Cerebellar cortex (tissue), 1 donor: ENCODE data around the gene BICDL2.

Source experiments
- DNase-seq: peaks from one replicate; pipeline ENCODE4 v3.0.0-alpha.2; 2015; ENCODE audit warnings: low spot score

BICDL2 gene

DNA sequence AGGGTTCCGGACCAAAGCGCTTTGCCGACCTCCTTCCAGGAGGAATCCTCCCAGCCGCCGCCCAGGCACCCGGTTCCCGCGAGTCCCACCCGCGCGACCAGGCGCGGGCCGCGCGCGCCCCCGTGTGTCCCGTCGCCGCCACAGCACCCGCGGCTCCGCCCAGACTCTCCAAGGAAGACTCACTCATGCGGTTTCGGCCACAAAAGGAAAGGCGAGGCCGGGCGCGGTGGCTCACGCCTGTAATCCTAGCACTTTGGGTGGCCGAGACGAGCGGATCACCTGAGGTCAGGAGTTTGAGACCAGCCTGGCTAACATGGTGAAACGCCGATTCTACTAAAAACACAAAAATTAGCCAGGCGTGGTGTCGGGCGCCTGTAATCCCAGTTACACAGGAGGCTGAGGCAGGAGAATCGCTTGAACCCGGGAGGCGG lies 53.0 kb downstream of the BICDL2 start:
- DNase-seq: peak; percentile 74

DNA sequence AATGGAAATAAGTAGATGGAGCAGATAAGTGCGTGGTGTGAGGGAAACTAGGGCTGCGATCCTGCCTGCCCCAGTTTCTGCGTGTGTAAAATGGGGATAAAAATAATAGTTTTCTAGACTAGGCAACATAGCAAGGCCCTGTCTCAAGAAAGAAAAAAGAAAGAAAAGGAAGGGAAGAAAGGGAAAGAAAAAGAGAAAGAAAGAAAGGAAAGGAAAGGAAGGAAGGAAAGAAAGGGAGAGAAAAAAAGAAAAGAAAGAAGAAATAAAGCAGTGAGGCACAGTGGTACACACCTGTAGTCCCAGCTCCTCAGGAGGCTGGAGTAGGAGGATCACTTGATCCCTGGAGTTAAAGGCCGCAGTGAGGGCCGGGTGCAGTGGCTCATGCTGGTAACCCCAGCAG lies 54.3 kb downstream of the BICDL2 start:
- no peak for DNase-seq

DNA sequence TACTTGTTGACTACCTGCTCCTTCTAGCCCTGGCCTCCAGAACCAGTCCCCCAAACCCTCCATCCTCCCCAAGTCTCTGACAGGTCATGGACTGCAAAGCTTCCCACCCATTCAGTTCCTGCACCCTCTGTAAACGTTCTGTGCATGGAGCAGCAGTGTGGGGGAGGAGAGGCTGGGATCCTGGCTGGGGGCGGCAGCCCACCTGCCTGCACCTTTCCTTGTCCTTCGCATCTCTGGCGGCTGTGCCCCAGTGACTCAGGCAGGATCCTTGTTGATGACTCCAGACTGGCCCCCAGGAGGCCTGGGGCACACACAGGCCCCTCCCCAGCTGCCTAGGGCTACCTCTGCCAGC lies 54.9 kb downstream of the BICDL2 start:
- no peak for DNase-seq

DNA sequence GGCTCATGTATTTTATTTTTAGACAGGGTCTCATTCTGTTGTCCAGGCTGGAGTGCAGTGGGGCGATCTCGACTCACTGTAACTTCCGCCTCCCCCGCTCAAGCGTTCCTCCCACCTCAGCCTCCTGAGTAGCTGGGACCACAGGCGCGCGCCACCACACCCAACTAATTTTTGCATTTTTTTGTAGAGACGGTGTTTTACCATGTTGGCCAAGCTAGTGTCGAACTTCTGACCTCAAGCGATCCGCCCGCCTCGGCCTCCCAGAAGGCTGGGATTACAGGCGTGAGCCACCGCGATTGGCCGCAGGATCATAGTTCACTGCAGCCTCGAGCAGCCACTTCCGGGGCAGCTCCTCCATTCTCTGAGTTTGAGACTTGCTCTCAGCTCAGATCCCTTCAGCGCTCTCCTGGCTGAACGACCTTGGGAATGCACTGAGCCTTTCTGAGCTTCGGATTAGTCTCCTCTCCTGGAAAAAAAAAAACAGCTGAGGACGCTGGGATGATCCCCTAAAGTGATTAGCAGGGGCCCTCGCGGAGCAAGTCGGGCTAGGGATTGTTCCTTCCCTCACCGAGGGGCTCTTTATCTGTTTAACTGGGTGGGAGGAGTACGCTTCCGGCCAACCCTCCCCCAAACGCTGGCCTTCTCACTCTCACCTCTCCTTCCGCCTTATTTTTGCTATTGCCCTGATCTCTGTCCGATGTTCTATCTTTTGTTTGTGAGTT lies 55.4 kb downstream of the BICDL2 start:
- DNase-seq: no peak

DNA sequence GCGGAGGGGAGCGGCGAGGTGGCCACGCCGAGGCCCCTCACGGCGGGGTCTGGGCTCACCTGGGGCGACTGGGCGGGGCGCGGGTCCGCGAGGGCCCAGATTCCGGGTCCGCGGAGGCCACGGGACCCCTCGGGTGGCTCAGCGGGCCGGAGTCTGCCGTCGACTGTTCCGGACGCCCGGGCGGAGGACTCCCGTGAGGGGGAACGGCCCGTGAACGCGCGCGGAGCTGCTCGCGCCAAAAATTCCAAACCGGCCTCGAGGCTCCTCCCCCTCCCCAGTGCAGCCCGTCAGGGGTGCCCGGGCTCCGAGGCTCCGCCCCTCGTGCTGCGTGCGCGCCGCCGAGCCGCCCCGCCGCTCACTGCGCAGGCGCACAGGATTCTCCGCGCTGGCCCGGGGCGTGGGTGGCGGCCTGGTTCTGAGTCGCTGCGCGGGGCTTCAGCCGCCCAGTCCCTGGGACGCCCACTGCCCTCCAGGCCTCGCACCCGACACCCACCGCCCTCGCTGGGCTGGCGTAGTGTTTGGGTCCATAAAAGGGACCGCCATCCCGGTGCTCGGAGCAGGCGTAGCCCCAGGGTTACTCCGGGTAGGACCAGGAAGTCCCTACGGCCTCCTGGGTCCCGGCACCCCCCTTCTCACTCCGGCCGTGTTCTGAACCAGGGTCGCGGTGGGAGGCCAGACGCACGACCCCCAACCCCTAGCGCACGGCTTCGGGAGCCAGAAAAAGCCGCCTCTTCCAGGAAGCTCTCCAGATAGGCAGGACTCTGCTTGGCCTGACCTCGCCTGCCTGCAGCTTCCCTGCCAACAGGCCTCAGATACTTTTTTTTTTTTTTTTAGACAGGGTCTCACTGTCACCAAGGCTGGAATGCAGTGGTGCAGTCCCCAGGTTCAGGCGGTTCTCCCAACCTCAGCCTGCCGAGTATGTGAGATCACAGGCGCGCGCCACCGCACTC lies 56.2 kb downstream of the BICDL2 start, which contains the start of gene PKMYT1:
PKMYT1 (minus strand) TSS at position 220 of the 950 bp plus-strand sequence. CDS start 789 bp downstream, outside the sequence.
- DNase-seq: peak; percentile 82

DNA sequence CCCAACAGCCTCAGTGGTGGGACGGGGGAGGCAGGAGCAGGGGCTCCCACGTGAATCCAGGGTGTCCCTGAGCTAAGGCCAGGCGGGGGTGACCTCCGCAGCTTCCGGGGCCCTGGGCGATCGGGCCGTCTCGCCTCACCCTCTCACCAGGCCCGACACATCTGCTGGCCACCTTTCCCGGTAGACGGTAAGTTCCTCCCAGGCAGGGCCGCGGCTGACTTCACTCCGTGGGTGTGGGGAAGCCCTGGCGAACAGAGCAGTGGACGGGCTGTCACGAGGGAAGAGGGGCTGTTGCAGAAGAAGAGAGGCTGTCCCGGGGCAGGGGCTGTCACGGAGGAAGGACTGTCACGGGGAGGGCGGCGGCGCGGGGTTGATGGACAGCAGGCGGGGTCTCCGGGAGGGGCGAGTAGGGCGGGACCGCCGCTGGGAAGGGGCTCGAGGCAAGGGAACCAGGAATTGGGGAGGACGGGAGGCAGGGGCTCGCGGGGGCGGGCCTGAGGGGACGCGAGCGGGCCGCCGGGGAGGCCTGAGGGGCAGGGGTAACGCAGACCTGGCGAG lies 57.0 kb downstream of the BICDL2 start:
- no peak for DNase-seq
